ENCODE results near the gene ZNF438. TPM values are rescaled to one million over a fixed set of nuclear protein-coding genes. Genes with fewer than 3 reads are reported as not detected.

ZNF438 gene
- total RNA-seq, 1 experiment from 2014 or later, result 2.0 TPM

- no peak for ATAC-seq
- no peak overlapping the region for H3K27ac ChIP-seq (ENCODE audit: low read length)
- TF ChIP-seq TCF7L2 (IDR thresholded peaks at IDR 0.05; ENCODE audit: low read depth, low read length) (no peak), CTCF (IDR thresholded peaks at IDR 0.05) (no peak), POLR2AphosphoS5 (IDR thresholded peaks at IDR 0.05; ENCODE audit: low read depth, low read length) (no peak), SIN3A (IDR thresholded peaks at IDR 0.05; ENCODE audit: borderline replicate concordance, insufficient read depth, low read depth, low read length) (no peak)
- TF ChIP-seq, protein P1, sequence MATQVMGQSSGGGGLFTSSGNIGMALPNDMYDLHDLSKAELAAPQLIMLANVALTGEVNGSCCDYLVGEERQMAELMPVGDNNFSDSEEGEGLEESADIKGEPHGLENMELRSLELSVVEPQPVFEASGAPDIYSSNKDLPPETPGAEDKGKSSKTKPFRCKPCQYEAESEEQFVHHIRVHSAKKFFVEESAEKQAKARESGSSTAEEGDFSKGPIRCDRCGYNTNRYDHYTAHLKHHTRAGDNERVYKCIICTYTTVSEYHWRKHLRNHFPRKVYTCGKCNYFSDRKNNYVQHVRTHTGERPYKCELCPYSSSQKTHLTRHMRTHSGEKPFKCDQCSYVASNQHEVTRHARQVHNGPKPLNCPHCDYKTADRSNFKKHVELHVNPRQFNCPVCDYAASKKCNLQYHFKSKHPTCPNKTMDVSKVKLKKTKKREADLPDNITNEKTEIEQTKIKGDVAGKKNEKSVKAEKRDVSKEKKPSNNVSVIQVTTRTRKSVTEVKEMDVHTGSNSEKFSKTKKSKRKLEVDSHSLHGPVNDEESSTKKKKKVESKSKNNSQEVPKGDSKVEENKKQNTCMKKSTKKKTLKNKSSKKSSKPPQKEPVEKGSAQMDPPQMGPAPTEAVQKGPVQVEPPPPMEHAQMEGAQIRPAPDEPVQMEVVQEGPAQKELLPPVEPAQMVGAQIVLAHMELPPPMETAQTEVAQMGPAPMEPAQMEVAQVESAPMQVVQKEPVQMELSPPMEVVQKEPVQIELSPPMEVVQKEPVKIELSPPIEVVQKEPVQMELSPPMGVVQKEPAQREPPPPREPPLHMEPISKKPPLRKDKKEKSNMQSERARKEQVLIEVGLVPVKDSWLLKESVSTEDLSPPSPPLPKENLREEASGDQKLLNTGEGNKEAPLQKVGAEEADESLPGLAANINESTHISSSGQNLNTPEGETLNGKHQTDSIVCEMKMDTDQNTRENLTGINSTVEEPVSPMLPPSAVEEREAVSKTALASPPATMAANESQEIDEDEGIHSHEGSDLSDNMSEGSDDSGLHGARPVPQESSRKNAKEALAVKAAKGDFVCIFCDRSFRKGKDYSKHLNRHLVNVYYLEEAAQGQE (IDR thresholded peaks at IDR 0.05; ENCODE audit: insufficient read depth in 1 of 2, low read depth in 2 of 2, low read length in 1 of 2), result no peak
- ChIA-PET CTCF (no interaction called here), POLR2A (no interaction called here)
- H3K27me3 ChIP-seq (ENCODE audit: control insufficient read depth, insufficient read depth, low read length), result no peaks in the 10 kb centered on the region
- H3K36me3 ChIP-seq (ENCODE audit: control insufficient read depth, insufficient read depth, low read length), result no peaks in the 10 kb centered on the region
- intact Hi-C loops (cut with micrococcal nuclease; ENCODE audit: unreplicated experiment) (no loop called here), in situ Hi-C loops (cut with HindIII; ENCODE audit: low pct_unique_long_range_greater_than_20kb, low sequenced_read_pairs) (no loop called here)
- no peaks in the 10 kb centered on the region for H3K4me1 ChIP-seq (ENCODE audit: control insufficient read depth, insufficient read depth, low read length)
- H3K9me3 ChIP-seq (ENCODE audit: control insufficient read depth, insufficient read depth, low read depth, low read length), result no peaks in the 10 kb centered on the region
- BruUV-seq (replicated peaks), result no TSS peak
- H3K4me3 ChIP-seq (ENCODE audit: low read depth in 2 of 2, low read length in 2 of 2), result no peak overlapping the region
- no peak for DNase-seq (ENCODE audit: low read depth, low spot score)
These were observed 6.1 kb upstream of the ZNF438 start for GRCh38 chr10:31037749-31038148.

DNA sequence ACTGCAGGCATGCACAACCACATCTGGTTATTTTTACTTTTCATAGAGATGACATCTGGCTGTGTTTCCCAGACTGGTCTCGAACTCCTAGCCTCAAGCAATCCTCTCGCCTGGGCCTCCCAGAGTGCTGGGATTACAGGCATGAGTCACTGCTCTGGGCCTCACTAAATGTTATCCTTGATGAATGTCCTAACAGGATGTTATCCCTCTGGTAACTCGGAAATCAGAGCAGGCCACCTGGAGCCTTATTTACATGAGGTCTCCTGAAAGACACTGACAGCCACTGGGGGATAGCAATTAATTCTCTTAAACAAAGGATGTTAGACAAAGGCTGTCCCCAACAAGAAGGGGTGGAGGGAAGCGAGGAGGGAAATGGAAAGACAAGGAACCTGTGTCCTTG is 4.5 kb upstream of the ZNF438 start:
- no peak for TF ChIP-seq TCF7L2 (IDR thresholded peaks at IDR 0.05; ENCODE audit: low read depth, low read length)
- TF ChIP-seq CTCF (IDR thresholded peaks at IDR 0.05), result no peak
- TF ChIP-seq SIN3A (IDR thresholded peaks at IDR 0.05; ENCODE audit: borderline replicate concordance, insufficient read depth, low read depth, low read length), result no peak
- TF ChIP-seq, protein P1 (IDR thresholded peaks at IDR 0.05; ENCODE audit: insufficient read depth in 1 of 2, low read depth in 2 of 2, low read length in 1 of 2), result no peak
- TF ChIP-seq POLR2AphosphoS5 (IDR thresholded peaks at IDR 0.05; ENCODE audit: low read depth, low read length), result no peak
- Histone ChIP-seq H3K9me3 (ENCODE audit: control insufficient read depth, insufficient read depth, low read depth, low read length) (no peaks in the 10 kb centered on the region), H3K27ac (ENCODE audit: low read length) (no peak overlapping the region), H3K36me3 (ENCODE audit: control insufficient read depth, insufficient read depth, low read length) (no peaks in the 10 kb centered on the region), H3K27me3 (ENCODE audit: control insufficient read depth, insufficient read depth, low read length) (no peaks in the 10 kb centered on the region), H3K4me1 (ENCODE audit: control insufficient read depth, insufficient read depth, low read length) (no peaks in the 10 kb centered on the region), H3K4me3 (ENCODE audit: low read depth in 2 of 2, low read length in 2 of 2) (no peak overlapping the region)
- POLR2A ChIA-PET, result no interaction called here
- no peak for DNase-seq (ENCODE audit: low read depth, low spot score)
- no peak for ATAC-seq
- intact Hi-C loops (cut with micrococcal nuclease; ENCODE audit: unreplicated experiment), result no loop called here
- BruUV-seq (replicated peaks), result no TSS peak
- in situ Hi-C loops (cut with HindIII; ENCODE audit: low pct_unique_long_range_greater_than_20kb, low sequenced_read_pairs), result no loop called here
- CTCF ChIA-PET, result no interaction called here

Measured in Panc1 (cell line).